Osteocyte (in vitro differentiated cells): ENCODE data around the gene CCDC174. TPM values are rescaled to one million over a fixed set of nuclear protein-coding genes. Genes with fewer than 3 reads are reported as not detected.

Experiments used
- DNase-seq: peaks from one replicate; pipeline ENCODE4 v3.0.0; 2021; ENCODE audit warnings: mixed read lengths; ENCODE audit not compliant: unreplicated experiment; ENCODE audit errors: extremely low spot score
- H3K27ac Mint-ChIP-seq: one replicate; pipeline ENCODE4 v1.8.0; 2021; ENCODE audit warnings: mild to moderate bottlenecking, mixed read lengths; ENCODE audit not compliant: unreplicated experiment
- H3K27me3 Mint-ChIP-seq: one replicate; pipeline ENCODE4 v1.8.0; 2021; ENCODE audit warnings: mixed read lengths; ENCODE audit not compliant: unreplicated experiment
- H3K36me3 Mint-ChIP-seq: one replicate; pipeline ENCODE4 v1.8.0; 2021; ENCODE audit warnings: mixed read lengths; ENCODE audit not compliant: unreplicated experiment
- H3K4me1 Mint-ChIP-seq: one replicate; pipeline ENCODE4 v1.8.0; 2021; ENCODE audit warnings: mixed read lengths; ENCODE audit not compliant: unreplicated experiment
- H3K4me3 Mint-ChIP-seq: one replicate; pipeline ENCODE4 v1.8.0; 2021; ENCODE audit warnings: mild to moderate bottlenecking, moderate library complexity, mixed read lengths; ENCODE audit not compliant: unreplicated experiment
- H3K9me3 Mint-ChIP-seq: one replicate; pipeline ENCODE4 v1.8.0; 2021; ENCODE audit warnings: mixed read lengths; ENCODE audit not compliant: unreplicated experiment
- total RNA-seq: library from RNA; stranded (reverse); gene quantifications from 2 replicates; pipeline ENCODE4 v1.2.1, GENCODE V29; 2021
- TF ChIP-seq, protein P1 (sequence below): fragments of 200-600 bp; sonication (generic); IDR thresholded peaks from 2 replicates; pipeline ENCODE4 v1.5.0; 2021; ENCODE audit warnings: antibody characterized with exemption, mild to moderate bottlenecking, moderate library complexity

Gene CCDC174
- total RNA-seq, 1 donor from 2014 or later, result 18.4 TPM

DNA sequence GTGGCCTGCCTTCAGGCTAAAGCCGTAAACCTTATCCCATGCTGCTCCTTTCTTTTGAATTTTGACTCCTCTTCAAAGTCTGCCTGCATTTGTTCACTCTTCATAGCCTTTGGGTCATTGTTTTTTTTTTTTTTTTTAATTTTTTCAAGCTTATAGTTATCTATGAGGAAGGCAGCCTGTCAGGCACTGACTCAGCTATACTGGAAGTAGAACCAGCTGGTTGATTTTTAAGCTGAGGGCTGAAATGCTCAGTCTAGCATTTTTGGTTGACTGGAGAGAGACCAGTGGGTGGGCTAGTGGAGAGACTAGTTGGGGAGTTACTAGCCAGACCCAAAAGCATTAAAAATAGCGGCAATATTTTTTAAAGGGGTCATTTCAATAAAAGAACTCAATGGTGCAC lies 67.4 kb downstream of the CCDC174 start:
- TF ChIP-seq, protein P1, sequence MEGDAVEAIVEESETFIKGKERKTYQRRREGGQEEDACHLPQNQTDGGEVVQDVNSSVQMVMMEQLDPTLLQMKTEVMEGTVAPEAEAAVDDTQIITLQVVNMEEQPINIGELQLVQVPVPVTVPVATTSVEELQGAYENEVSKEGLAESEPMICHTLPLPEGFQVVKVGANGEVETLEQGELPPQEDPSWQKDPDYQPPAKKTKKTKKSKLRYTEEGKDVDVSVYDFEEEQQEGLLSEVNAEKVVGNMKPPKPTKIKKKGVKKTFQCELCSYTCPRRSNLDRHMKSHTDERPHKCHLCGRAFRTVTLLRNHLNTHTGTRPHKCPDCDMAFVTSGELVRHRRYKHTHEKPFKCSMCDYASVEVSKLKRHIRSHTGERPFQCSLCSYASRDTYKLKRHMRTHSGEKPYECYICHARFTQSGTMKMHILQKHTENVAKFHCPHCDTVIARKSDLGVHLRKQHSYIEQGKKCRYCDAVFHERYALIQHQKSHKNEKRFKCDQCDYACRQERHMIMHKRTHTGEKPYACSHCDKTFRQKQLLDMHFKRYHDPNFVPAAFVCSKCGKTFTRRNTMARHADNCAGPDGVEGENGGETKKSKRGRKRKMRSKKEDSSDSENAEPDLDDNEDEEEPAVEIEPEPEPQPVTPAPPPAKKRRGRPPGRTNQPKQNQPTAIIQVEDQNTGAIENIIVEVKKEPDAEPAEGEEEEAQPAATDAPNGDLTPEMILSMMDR, result no peak
- Mint-ChIP-seq H3K4me1 (no peaks in the 10 kb centered on the region), H3K4me3 (no peak overlapping the region), H3K36me3 (no peaks in the 10 kb centered on the region), H3K27me3 (peaks cover 19% of the 10 kb centered on the region), H3K9me3 (no peaks in the 10 kb centered on the region), H3K27ac (no peak overlapping the region)
- DNase-seq, result no peak

DNA sequence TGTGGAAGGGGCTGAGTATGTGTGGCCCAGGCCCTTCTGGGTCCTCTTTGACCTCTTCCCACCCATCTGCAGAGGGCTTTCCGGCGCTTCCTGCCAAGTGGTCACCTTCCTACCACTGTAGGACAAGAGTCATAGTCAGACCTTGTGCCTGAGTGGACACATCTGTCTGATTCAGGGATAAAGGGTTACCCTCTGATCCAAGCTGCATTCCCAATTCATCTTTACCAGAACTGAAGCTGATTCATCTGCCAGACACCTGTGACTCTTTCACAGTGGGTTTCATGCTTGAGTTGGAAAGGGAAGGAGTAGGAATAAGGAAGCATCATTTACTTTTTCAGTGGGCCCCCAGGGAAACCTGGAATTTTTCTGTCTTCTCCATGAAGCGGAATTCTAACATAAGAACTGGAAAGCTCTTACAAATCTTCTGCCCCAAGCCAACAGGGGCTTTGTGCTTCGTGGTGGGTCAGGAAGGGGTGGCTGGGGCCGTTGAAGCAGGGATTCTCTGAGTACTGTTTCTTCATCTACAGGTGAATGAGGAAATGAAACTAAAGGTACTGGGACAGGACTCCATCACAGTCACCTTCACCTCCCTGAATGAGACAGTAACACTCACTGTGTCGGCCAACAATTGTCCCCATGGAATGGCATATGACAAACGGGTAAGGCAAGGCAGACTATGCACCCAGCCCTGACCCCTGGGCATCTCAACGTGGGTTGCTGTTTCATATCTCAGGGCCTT lies 69.7 kb downstream of the CCDC174 start:
- no peak for DNase-seq
- TF ChIP-seq, protein P1, result no peak
- peaks cover 3% of the 10 kb centered on the region for H3K4me1 Mint-ChIP-seq
- H3K36me3 Mint-ChIP-seq, result no peaks in the 10 kb centered on the region
- H3K27ac Mint-ChIP-seq, result no peak overlapping the region
- H3K27me3 Mint-ChIP-seq, result peaks cover 16% of the 10 kb centered on the region
- no peak overlapping the region for H3K4me3 Mint-ChIP-seq
- H3K9me3 Mint-ChIP-seq, result no peaks in the 10 kb centered on the region

Other genes starting within 250 kb of the CCDC174 start
- gene SLC6A6, start 249.2 kb upstream of the CCDC174 start, total RNA-seq, result 37.2 and 41.9 TPM in 2 replicates
- gene GRIP2, start 111.4 kb upstream of the CCDC174 start, total RNA-seq, result 0.18 and 0.35 TPM in 2 replicates
- not detected in 2 replicates for gene C3orf20, start 23.4 kb downstream of the CCDC174 start, total RNA-seq
- gene FGD5, start 167.2 kb downstream of the CCDC174 start, total RNA-seq, result not detected in 2 replicates